Stimulated activated CD8-positive, alpha-beta memory T cell treated with anti-CD3 and anti-CD28 coated beads, Interleukin-7, amount 100 ng/mL, for 24 hours (primary cell): Measurements from ENCODE around the gene AFMID.
A peak's percentile ranks its signal among the peaks of the same experiment; 100 is the strongest.
"Not testable (repeated sequence)": the region's sequence is repeated elsewhere in the genome, so short reads cannot be mapped to it uniquely, and the experiment has no call there.

Experiments
- DNase-seq: peaks from one replicate; pipeline ENCODE4 v3.0.0-alpha.2; 2020; ENCODE audit warnings: low read depth

AFMID gene

GRCh38 chr17:78154903-78155811 is 32.0 kb upstream of the AFMID start:
- DNase-seq: no peak

GRCh38 chr17:78159575-78160158 is 27.5 kb upstream of the AFMID start:
- DNase-seq: no peak

GRCh38 chr17:78163881-78164747 is 23.0 kb upstream of the AFMID start:
- DNase-seq: no peak

GRCh38 chr17:78164748-78165607 is 22.2 kb upstream of the AFMID start:
- DNase-seq: no peak

- DNase-seq: no peak
Observed at GRCh38 chr17:78166416-78166815, 20.7 kb upstream of the AFMID start.

GRCh38 chr17:78168242-78168902 is 18.8 kb upstream of the AFMID start, which contains the start of gene SYNGR2:
Gene SYNGR2, plus strand, starts transcription at chr17:78168581. Its CDS starts 36 bp downstream, at chr17:78168617.
- peak; percentile 59 for DNase-seq

GRCh38 chr17:78168903-78169793 is 18.0 kb upstream of the AFMID start:
- peak; percentile 25 for DNase-seq

GRCh38 chr17:78170692-78171590 is 16.2 kb upstream of the AFMID start:
- no peak for DNase-seq

GRCh38 chr17:78171591-78172248 is 15.4 kb upstream of the AFMID start:
- DNase-seq: not testable (repeated sequence)

GRCh38 chr17:78172249-78173051 is 14.7 kb upstream of the AFMID start:
- no peak for DNase-seq

- no peak for DNase-seq
Observed at GRCh38 chr17:78173097-78173715, 14.0 kb upstream of the AFMID start.

- no peak for DNase-seq
Observed at GRCh38 chr17:78174346-78174869, 12.8 kb upstream of the AFMID start.

GRCh38 chr17:78174870-78175642 is 12.1 kb upstream of the AFMID start:
- DNase-seq: no peak

GRCh38 chr17:78175643-78175981 is 11.6 kb upstream of the AFMID start:
- no peak for DNase-seq

GRCh38 chr17:78176548-78177025 is 10.6 kb upstream of the AFMID start:
- peak; percentile 51 for DNase-seq

GRCh38 chr17:78179372-78179771 is 7.8 kb upstream of the AFMID start:
- DNase-seq: no peak
